NCI-H82 (cell line): Measurements from ENCODE around the gene MCAT.

Experiments used
- DNase-seq: peaks from one replicate; lab custom pipeline; 2025; lab: John Stamatoyannopoulos, UW

Gene MCAT, protein sequence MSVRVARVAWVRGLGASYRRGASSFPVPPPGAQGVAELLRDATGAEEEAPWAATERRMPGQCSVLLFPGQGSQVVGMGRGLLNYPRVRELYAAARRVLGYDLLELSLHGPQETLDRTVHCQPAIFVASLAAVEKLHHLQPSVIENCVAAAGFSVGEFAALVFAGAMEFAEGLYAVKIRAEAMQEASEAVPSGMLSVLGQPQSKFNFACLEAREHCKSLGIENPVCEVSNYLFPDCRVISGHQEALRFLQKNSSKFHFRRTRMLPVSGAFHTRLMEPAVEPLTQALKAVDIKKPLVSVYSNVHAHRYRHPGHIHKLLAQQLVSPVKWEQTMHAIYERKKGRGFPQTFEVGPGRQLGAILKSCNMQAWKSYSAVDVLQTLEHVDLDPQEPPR

DNA sequence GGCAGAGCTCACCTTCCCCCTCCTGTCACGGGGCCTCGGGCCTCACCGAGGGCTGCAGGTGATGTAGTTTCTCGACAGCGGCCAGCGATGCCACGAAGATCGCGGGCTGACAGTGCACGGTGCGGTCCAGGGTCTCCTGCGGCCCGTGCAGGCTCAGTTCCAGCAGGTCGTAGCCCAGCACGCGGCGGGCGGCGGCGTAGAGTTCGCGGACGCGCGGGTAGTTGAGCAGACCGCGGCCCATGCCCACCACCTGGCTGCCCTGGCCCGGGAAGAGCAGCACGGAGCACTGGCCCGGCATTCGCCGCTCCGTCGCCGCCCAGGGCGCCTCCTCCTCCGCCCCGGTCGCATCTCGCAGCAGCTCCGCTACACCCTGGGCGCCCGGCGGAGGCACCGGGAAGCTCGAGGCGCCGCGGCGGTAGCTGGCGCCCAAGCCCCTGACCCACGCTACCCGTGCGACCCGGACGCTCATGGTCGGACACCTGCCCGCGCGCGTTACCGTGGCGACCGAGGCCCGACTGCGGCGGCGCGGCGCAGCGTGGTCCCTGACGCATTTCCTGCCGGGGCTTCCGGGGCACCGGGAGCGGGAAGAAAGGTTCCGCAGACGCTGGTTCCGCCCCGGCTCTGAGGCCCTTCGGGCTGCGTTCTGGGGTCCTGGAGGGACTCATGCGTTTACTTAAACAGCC, at the start of gene MCAT:
MCAT (minus strand) TSS at position 519 of the 683 bp plus-strand sequence; CDS start at position 469, 50 bp downstream.
- peak; percentile 86 for DNase-seq

DNA sequence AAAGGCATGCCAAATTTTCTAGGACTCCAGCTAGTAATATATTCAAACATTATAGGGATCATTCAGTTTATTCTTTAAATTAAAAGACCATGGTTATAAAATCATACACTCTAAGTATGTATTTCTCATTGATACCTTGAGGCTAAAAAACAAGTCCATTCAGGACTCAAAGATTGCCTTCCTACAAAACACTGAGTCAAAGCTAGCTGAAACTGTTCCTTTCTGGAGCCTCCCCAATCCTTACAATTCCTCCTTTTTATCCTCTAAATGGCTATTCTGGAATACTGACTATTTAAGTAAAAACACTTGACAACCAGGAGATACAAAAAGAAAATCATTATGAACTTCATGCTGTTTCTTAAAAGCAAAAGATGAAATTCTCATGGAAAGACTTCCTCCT, 48.6 kb upstream of the MCAT start:
- no peak for DNase-seq

DNA sequence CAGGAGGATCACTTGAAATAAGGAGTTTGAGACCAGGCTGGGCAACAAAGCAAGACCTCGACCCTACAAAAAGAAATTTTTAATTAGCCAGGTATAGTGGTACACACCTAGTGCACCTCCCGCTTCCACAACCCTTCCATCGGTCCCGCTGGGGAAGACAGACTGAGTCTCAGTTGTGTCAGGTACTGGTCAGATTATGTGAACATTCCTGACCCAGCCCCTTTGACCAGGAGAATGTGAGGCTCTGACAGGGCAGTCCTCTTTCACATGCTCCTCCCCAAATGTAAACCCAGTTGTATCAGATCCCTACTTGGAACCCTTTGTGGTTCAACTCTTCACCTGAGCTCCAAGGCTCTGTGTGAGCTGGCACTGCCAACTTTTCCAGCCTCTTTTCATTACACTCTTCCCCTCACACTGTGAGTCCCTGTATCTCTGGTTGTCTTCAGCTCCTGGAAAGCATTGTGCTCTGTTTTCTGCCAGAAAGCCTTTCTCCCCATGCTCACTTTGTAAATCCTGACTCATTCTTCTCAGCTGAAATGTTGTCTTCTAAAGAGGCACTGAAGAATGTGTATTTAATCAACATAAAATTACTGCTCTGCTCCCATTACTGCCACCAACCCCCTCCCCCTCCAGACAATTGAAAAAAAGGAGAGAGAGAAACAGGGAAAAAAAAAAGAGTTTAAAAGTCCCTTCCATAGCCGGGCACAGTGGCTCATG, 45.8 kb upstream of the MCAT start:
- no peak for DNase-seq

DNA sequence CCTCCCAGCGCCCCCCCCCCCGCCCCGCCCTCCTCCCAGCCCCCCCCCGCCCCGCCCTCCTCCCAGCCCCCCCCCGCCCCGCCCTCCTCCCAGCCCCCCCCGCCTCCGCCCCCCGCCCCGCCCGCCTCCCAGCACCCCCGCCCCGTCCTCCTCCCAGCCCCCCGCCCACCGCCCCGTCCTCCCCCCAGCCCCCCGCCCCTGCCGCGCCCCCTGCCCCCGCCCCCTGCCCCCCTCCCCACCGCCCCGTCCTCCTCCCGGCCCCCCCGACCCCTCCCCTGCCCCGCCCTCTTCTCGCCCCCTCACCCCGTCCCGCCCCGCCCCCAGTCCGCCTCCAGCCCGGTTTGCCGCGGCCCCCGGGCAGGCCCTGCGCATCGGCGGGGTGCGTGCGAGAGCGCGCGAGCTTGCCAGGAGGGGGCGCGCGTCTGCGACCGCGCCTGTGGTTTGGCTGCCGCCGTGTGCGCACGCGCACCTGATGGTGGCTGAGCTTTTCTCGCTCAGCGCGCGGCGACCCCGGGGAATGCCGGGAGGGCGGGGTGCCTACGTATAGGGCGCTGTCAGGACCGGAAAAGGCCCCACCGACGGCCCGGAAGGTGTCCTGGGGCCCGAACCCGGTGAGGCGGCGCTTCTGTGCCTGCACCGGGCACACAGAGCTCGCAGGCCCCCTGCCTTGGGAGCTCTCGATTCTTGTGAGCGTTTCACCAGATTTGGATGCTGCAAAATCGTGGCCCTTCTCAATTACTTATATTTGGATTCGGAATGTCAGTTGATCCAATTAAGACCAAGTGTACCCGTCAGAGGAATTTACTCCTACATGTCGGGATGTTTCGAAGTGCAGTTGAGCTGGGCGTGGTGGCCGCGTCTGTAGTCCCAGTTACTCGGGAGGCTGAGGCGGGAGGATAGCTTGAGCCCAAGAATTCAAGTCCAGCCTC, 44.2 kb upstream of the MCAT start:
- DNase-seq = peak; percentile 96

DNA sequence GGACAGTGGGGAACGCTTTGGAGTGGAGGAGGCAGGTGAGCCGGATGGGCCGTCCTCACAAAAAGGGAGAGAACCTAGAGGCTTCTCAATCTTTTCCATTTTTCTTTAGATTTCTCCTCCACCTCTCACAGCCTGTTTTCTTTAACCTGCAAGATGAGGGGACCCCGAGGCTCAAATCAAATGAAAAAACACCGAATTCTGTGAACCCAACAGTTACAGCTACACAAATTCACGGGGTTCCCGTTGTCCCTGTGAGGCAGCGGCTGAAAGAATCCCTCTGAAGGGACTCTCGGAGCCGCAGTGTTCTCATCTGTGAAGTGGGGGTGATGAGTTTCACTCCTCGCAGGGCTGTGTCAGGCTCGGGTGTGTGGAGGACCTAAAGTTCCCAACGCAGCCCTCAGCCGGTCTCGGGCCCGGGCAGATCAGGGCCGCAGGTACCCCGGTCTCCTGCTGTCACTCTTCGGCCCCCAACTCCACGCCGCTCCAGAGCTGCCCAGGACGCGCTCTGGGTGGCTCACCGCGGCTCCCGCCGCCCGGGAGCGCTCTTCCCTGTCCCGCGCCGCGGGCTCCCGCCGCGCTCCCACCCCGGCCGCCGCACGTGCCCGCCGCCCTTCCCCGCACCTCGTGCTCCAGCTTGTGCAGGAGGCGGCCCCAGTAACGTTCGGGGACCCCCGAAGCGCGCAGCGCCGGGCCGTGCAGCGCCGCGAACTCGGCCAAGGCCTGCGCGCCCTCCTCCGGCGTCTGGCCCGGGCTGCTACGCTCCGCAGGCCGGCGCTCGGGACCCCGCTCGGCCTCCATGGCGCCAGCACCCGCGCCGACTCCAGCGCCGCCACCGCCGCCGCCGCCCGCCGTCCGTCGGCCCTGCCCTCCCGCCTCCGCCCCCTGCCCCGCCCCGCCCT, 43.3 kb upstream of the MCAT start, which contains the start of gene TTLL12:
TTLL12 (minus strand) TSS at position 863 of the 899 bp plus-strand sequence; CDS start at position 798, 65 bp downstream.
- DNase-seq = peak; percentile 49

DNA sequence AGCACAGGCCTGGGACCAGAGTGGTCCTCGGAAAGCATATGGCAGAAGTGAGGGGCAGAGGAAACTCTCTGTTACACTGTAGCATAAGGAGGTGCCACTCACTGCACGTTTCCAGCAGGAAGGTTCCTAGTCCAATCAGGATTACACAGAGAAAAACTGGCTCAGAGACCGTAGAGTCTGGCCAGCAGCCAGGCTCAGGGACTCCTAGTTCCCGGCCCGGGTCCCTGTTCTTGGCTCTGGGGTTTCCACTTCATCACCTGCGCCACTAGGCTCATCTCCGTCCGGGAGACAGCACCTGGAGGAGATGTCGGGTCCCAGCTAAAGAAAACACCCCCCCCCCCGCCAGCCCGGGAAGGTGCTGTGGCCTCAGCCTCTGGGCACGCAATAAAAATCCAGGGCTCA, 42.7 kb upstream of the MCAT start:
- peak; percentile 63 for DNase-seq

DNA sequence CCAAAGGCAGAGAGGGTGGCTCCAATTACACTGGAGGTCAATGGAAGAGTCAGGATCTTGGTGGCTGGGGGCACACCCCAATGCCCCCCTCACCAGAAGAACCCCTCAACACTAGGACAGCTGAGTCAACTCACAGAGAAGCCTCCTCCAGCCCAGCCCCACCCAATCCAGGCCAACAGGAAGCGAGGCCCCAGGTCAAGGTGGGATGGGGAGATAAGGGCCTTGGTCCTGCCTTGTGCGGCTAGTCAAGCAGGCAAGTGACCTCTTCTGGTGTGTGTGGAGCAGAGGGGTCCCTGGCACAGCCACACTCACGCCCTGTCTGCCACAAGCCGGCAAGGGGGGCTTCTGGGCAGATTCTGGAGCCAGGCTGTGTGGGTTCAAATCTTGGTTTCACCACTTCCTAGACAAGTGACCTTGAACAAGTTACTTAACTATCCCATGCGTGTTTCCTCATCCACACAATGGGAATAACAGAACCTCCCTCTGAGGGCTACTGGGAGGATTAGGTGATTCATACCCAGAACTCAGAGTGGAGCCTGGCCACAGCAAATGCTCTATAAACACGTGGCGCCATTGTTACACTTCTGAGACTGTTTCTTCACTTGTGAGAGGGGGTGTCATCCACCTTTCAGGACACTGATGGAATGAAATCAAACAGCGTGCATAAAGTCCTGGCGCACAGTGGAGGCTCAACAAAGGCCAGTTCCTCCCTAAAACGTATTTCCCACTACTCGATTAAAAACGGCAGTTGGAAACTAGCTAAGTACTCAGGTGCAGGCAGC, 40.5 kb upstream of the MCAT start:
- no peak for DNase-seq

DNA sequence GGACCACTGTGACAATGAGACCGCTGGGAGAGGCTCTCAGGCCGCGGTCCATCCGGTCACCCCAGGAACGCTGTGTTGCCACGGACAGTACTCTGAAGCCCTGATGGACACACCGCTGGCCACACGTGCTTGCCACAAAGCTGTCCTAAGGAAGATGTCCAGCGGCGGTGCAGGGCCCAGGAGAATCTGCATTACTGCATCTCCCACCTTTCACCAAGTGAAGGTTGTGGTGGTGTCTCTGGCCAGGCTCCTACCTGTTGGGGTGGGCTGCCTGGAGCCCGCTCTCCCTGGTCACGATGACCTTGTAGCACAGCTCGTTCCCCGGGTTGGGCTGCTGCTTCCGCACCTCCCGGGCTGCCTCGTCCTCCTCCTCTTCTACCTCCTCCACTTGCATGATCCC, 39.5 kb upstream of the MCAT start:
- DNase-seq = no peak

DNA sequence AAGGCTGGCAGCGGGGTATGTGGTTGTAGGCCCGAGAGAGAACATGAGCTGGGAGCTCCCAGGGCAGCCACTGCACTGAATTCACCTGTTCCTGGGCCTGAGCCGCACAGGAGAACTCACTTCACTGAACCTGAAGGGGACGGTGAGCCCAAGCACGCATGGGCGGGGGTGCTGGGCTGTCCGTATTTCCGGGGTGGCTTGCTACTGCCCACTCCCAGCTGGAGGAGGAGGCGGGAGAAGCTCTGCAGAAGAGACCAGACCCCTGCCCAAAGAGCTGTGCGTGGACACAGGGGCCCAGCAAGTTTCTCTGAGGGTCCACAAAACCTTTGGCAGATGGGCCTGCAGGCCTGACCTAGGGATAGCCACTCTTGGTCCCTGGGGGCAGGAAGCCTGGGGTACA, 38.9 kb upstream of the MCAT start:
- no peak for DNase-seq

DNA sequence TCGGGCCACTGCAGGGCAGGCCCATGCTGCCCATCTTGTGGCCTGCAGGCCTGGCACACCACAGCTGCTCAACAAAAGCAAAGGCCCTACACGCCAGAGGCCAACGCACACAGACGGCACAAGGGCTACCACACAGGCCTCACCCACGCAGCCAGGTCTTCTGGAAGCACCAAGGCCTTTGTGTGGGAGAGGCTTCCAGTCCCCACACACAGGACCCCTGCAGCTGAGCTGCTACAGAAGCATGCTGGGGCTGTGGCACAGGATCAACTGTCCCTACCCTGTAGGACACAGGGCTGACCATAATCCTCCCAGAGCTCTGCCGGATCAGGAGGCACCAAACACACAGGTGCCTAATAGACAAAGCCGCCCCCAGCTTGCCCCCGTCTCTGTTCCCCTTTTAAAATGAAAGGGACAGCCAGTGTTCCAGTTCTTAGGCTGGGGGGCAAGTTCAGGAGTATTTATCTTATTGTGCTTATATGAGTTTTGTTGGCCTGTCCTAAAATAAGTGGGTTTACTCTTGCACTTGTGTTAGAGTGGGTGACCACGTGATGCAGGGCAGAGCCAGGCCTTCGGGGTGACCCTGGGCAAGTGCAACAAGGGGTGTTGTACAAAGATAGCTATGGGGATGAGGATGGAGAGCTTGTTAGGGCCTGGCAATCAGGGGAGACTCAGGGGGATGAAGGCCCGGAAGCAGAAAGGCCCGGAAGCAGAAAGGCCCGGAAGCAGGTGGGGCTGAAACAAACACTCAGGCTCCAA, 38.3 kb upstream of the MCAT start:
- no peak for DNase-seq

DNA sequence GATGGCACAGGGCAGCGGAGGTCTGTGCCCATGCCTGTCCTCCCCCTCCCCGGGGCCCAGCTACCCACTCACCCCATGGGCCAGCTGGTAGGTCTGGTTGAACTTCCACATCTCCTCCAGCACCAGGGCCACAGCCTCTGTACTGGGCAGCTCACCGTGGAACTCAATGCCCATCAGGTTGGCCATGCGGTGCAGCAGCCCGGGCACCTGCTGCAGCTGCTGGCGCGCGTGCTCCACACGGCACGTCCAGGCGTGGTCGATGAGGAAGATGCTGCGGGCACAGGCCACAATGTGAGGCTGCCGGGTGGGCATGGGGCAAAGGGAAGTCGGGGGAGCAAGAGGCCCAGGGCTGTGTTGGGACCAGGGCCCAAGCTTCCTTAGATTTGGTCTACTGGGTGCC, 37.5 kb upstream of the MCAT start:
- DNase-seq = no peak

DNA sequence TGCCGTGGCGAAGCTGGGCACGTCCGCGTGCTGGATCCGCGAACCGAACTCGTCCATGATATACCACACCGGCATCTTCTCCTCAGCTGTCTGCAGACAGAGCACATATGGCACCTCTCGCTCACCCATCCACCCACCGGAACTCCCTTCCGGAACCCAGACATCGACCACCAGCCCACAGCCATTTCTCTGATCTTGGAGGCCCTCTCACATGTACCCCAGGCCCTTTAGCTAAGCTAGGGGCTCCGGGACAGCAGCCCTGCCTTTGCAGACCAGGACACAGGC, 36.7 kb upstream of the MCAT start:
- no peak for DNase-seq

DNA sequence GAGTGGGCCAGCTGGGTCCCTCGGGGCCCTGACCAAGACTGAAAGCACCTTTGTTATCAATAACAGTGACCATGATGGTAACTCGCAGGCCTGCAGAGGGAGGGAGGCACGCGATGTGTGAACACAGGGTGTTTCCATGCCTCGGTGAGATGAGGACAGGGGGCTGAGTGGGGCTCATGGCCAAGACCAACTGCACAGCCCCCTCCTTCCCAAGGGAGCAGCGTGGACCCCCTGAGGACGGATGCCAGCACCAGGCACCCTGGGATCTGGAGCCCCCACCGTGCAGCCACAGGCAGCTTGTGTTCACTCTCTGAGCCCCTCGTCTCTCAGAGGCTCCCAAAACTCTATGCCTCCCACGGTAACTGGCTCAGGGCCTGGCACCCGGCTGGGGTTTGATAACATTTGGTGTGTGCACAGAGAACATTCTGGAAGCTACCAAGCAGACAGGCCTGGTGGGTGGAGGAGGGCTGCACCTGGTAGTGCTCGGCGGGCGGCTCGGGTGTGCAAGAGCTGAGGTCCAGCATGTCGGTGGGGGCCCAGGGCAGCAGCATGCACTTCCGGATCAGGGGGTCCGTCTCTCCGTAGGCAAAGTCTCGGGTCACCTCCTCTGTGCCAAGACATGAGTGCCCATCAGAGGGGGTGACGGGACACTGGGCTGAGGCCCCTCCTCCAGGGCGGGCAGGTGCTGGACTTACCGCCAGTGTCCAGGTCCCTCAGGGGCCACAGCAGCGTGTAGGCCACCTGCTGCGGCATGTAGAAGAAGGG, 36.1 kb upstream of the MCAT start:
- DNase-seq = no peak

DNA sequence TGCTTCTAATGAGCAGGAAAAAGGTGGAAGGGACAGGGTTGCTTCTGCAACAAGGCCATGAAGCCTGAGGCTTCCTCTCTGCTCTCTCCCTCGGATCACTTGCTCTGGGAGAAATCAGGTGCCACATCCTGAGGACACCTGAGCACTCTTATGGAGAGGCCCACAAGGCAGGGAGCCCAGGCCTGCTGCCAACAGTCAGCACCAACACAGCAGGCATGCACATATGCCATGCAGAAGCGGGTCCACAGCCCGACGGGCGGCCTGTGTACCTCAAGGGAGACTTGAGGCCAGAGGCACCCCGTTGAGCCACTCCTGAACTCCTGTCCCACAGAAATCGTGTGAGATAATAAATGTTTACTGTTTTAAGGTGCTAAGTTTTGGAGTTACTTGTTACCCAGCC, 34.3 kb upstream of the MCAT start:
- DNase-seq = no peak

DNA sequence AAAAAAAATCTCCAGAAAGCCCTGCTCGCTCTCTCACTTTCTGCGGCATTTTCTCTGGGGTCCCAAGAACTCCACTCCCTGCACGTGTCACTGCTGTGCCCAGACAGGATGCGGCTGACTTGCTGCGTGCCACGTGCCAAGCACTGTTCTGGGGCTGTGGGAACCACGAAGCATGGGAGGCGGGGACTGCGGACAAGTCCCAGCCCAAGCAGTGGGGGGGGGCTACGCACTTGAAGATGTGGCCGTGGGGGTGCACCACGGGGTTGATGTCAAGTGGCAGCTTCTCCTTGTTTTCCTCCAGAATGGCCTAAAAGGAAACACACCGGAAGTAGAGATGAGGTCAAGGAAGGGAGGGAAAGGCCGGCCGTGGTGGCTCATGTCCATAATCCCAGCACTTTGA, 32.9 kb upstream of the MCAT start:
- DNase-seq = no peak

DNA sequence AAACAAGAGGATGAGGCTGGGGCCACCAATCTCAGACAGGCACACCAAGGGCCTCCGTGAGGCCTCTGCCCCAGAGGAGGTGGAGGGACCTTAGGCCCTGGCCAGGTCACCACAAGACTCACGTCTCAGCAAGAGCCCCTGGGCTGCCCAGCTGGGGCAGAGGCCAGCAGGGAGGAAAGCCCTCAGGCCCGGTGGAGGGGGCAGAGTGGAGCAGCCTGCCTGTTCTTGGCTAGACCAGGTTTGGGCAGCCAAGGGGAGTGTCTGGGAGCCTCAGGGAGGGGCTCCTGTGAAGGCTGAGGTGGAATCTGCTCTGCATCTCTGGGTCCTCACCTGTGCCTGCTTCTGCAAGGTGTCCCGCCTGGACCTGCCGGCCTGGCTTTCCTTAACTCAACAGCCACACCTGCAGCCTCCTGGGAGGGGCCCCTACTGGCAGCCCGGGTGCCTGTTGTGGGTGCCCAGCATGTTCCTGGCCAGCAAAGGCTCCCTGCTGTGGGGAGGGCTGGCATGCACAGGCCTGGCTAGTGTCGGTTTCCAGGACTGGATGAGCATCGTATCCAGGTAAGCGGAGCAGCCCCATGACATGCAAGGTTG, 31.8 kb upstream of the MCAT start:
- no peak for DNase-seq

DNA sequence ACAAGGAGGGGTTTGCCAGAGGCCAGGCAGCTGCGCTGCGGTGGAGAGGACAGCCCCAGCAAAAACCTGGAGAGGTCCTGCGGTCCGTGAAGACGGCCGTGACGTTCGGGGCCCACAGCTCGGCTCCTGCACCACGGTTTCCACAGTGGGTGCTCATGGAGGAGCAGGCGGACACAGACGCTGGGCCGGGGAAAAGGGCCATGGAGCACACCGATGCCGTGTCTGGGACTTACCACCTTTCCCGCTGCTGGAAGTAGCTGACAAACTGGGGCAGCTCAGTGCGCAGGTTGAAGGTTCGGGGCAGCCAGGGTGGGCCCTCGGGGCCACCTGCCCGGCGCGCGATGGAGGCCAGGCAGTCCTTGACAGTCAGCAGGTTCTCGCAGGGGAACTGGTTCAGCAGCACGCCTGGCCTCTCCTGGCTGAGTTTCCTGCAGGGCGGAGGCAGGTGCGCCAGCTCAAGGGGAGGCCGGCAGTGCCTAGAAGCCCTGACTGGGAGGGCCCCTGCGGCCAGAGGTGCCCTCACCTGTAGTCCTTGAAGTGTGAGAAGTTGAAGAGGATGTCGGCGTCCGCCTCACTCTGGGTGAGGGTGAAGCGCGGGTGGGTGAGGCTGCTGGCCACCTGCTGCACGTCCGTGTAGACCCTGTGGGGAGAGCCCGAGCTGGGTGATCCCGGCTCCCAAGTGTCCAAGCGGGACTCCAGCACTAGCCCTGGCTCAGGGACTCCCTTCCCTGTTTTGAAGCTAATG, 30.9 kb upstream of the MCAT start:
- DNase-seq = no peak
